Heart right ventricle (tissue), 16 donors: Measurements from ENCODE around the gene SIDT2. TPM values are rescaled to one million over a fixed set of nuclear protein-coding genes. Genes with fewer than 3 reads are reported as not detected.
A peak's percentile ranks its signal among the peaks of the same experiment; 100 is the strongest.

Source experiments
- ATAC-seq, 8 donors: fragments of 200-7000 bp; cut with Tn5 transposase; one replicate each; pipeline ENCODE4 v1.9.1; 2020; ENCODE audit warnings: mild to moderate bottlenecking in 8 of 8, moderate library complexity in 8 of 8, moderate number of reproducible peaks in 1 of 8
- DNase-seq, 2 donors: peaks; one replicate each; pipeline ENCODE4 v3.0.0-alpha.2; 2020
- H3K27ac ChIP-seq, 10 donors: fragments of 200-600 bp; sonication (generic) in 2 of 10; one replicate each; pipeline versions ENCODE4 v1.5.0 to v1.8.0; 2020 to 2022; ENCODE audit warnings: mild to moderate bottlenecking in 3 of 10
- H3K27me3 ChIP-seq, 7 donors: fragments of 200-600 bp; one replicate each; pipeline ENCODE4 v1.8.0; 2021 to 2022; ENCODE audit warnings: mild to moderate bottlenecking in 2 of 7
- H3K36me3 ChIP-seq, 9 donors: fragments of 200-600 bp; sonication (generic) in 1 of 9; one replicate each; pipeline versions ENCODE4 v1.5.0 to v1.8.0; 2020 to 2022; ENCODE audit warnings: mild to moderate bottlenecking in 2 of 9
- H3K4me1 ChIP-seq, 9 donors: fragments of 200-600 bp; sonication (generic) in 1 of 9; one replicate each; pipeline versions ENCODE4 v1.5.0 to v1.8.0; 2020 to 2022; ENCODE audit warnings: mild to moderate bottlenecking in 4 of 9
- H3K4me3 ChIP-seq, 10 donors: fragments of 200-600 bp; sonication (generic) in 2 of 10; one replicate each; pipeline versions ENCODE4 v1.5.0 to v1.8.0; 2020 to 2022; ENCODE audit warnings: mild to moderate bottlenecking in 7 of 10, moderate library complexity in 2 of 10
- H3K9me3 ChIP-seq, 11 donors: fragments of 200-600 bp in 10 of 11; sonication (generic) in 2 of 11; one replicate each; pipeline versions ENCODE4 v1.5.0 to v1.8.0; 2013 to 2022; ENCODE audit warnings: mild to moderate bottlenecking in 2 of 11, control low read depth in 1 of 11, moderate library complexity in 1 of 11
- WGBS, 2 donors: extraction: QIAGEN DNeasy Blood & Tissue Kit; methylation state at CpG; one replicate each; pipeline ENCODE4 v1.1.7; 2013; ENCODE audit warnings: inconsistent platforms in 1 of 2; 5-methylcytosine and 5-hydroxymethylcytosine counted together
- intact Hi-C, 10 donors: fragments of 100-400 bp; cut with DNase I; formaldehyde crosslinking; loops; one replicate each; pipeline versions ENCODE4 v1.11.1 to v1.14.2; 2022
- polyA plus RNA-seq, 2 donors: library from polyadenylated mRNA; stranded (reverse); fragments of 200-250 nt; gene quantifications; one replicate each; pipeline ENCODE4 v1.2.3, GENCODE V29; 2013
- total RNA-seq, 10 donors: library from RNA; stranded (reverse); fragmentation: NEBNext Ultra II Directional in 3 of 10; extraction: Animal tissue kit (Norgen Biotek cat#: 25700) in 3 of 10; gene quantifications; one replicate each; pipeline versions ENCODE4 v1.2.1 to v1.2.4, GENCODE V29; 2021 to 2023
- TF ChIP-seq, protein P1 (sequence below), 9 donors: fragments of 200-600 bp; sonication (generic) in 2 of 9; IDR thresholded peaks; one replicate each; pipeline versions ENCODE4 v1.5.0 to v1.8.0; 2021 to 2022; ENCODE audit warnings: antibody characterized with exemption in 9 of 9, mild to moderate bottlenecking in 5 of 9, moderate library complexity in 1 of 9
- donor health status: Arrhythmogenic right ventricular cardiomyopathy.
- donor health status: ischemic (EF 13 %, LVEDD 7.1; RV severe dilation, severe dysfunction).
- donor health status: healthy with polysubstance abuse.
- donor health status: DM: no; HTN: yes; CAD: no.
- donor health status: DM: no; HTN: no; CAD: no.
- donor health status: ischemic (EF 25% LVEDD 6.9; RV normal size, moderate dysfunction).
- donor health status: ischemic (EF 25% LVEDD 5.7; RV mildly dilated, moderate dysfunction).
- donor health status: healthy.
- donor health status: DM: yes; HTN: yes; CAD: no.
- donor health status: Ischemic cardiomyopathy.
- donor health status: ischemic (EF 35%, LVEDD 5.7; RV mildly dilated, moderate dysfunction).
- donor health status: nonischemic (EF 11% LVEDD 7.7; RV severe dilation, severe dysfunction).
- donor health status: DM: yes; HTN: yes; CAD: no.
- donor health status: PGD.
- donor health status: ischemic (EF 29% LVEDD 5.4; RV normal size, mild dysfunction).
- donor health status: nonischemic (EF 23%, LVEDD 6.1; RV moderate dilation, normal function).

SIDT2 gene
- total and polyA plus RNA-seq, 12 donors, result 13.0 to 33.6 (median 22.0) TPM

DNA sequence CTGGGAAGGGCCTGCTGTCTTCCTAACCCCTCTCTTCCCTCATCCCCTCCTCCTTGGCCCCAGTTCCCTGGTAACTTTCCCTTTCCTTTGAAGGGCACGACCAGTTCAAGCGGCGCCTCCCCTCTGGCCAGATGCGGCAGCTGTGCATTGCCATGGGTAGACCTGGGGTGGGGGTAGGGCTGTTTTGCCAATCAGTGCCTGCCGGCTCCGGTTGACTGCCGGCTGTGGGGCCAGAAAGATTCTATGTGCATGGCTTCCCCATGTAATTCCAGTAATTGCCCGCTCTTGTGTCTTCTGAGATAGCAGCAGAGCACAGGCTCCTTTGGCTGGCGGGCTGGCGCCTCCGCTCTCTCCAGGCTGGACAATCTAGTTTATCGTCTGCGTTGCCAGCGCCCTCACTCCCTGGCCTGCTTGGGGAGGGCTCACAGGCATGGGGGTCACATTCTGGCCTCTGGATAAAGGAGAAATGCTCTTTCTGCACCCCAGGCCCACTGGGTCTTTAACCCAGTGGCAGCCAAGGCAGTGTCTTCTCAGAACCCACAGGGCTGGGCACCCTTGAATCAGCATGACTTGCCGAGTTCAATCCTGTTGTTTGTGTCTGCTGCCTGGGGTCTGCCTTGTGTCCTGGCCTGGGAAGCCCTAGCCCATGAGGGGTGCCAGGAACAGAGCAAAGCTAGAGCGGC is 9.4 kb downstream of the SIDT2 start:
- peak overlapping the region in 1 of 10 donors; percentile 69 for H3K27ac ChIP-seq
- peaks cover 1 to 100% (median 61%) of the 10 kb centered on the region in 9 donors for H3K36me3 ChIP-seq
- no peaks in the 10 kb centered on the region for H3K27me3 ChIP-seq
- DNase-seq (no peak), ATAC-seq (no peak)
- intact Hi-C loops, result no loop called here
- peaks cover 0 to 25% (median 0%) of the 10 kb centered on the region in 9 donors for H3K4me1 ChIP-seq
- WGBS, 2 donors, result 91 to 94% methylated on average over 16 of the region's 16 CpGs
- no peaks in the 10 kb centered on the region for H3K9me3 ChIP-seq
- no peak overlapping the region for H3K4me3 ChIP-seq
- TF ChIP-seq, protein P1, sequence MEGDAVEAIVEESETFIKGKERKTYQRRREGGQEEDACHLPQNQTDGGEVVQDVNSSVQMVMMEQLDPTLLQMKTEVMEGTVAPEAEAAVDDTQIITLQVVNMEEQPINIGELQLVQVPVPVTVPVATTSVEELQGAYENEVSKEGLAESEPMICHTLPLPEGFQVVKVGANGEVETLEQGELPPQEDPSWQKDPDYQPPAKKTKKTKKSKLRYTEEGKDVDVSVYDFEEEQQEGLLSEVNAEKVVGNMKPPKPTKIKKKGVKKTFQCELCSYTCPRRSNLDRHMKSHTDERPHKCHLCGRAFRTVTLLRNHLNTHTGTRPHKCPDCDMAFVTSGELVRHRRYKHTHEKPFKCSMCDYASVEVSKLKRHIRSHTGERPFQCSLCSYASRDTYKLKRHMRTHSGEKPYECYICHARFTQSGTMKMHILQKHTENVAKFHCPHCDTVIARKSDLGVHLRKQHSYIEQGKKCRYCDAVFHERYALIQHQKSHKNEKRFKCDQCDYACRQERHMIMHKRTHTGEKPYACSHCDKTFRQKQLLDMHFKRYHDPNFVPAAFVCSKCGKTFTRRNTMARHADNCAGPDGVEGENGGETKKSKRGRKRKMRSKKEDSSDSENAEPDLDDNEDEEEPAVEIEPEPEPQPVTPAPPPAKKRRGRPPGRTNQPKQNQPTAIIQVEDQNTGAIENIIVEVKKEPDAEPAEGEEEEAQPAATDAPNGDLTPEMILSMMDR (IDR thresholded peaks at IDR 0.05), result no peak

DNA sequence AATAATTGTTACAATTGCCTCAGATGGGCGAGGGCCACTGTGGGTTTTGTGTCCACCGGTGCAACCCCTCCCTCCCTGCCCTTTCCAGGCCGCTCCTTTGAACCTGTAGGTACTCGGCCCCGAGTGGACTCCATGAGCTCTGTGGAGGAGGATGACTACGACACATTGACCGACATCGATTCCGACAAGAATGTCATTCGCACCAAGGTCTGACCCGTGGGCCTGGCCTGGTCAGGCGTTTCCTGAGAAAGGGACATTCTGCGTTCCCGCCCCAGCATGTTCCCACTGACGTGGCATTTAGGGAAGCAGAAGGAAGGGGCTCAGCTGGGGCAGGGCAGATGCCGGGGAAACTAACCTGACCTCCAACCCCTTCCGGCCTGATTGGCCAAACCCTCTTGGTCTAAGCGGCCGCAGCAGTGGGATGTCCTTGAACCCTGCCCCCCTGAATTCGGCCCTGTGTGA is 10.1 kb downstream of the SIDT2 start:
- no peaks in the 10 kb centered on the region for H3K27me3 ChIP-seq
- WGBS, 2 donors, result 86 to 90% methylated on average over 20 of the region's 20 CpGs
- intact Hi-C loops, result no loop called here
- H3K4me3 ChIP-seq, result no peak overlapping the region
- ATAC-seq (peak in 4 of 8 donors; percentile 5 to 53 (median 15)), DNase-seq (no peak)
- peaks cover 4 to 100% (median 60%) of the 10 kb centered on the region in 9 donors for H3K36me3 ChIP-seq
- TF ChIP-seq, protein P1 (IDR thresholded peaks at IDR 0.05), result no peak
- peak overlapping the region in 1 of 10 donors; percentile 69 for H3K27ac ChIP-seq
- no peaks in the 10 kb centered on the region for H3K9me3 ChIP-seq
- H3K4me1 ChIP-seq, result peaks cover 0 to 25% (median 0%) of the 10 kb centered on the region in 9 donors

DNA sequence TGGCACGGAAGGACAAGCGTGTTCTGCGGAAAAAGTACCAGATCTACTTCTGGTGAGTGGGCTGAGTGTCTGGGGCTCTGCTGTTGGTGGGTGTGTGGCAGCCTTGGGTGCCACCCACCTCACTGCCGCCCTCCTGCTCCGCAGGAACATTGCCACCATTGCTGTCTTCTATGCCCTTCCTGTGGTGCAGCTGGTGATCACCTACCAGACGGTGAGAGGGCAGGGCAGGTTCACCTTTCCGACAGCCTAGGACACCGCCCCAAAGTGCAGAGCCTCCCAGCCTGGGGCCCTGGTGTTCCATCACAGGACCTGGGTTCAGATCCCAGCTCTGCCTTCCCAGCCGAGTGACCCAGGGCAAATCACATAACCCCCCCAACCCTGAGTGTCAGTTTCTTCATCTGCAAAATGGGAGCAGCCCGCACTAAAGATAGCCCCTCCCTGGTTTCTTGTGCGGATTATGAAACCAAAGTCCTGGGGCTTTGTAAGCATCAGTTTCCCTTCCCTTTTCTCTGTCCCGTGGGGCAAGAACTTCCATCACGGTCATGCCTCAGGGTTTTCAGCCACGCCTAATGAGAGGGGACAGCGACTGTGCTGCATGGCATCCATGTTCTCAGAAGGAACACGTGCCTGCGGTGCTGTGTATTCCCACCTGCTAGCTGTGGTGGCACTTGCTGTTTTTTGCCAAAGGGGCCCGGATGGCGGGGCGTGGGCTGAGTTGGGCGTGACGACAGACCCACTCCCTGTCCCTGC is 10.8 kb downstream of the SIDT2 start:
- no peaks in the 10 kb centered on the region for H3K9me3 ChIP-seq
- peak in 3 of 8 donors; percentile 29 to 62 (median 34) for ATAC-seq
- WGBS, 2 donors, result 94 to 95% methylated on average over 22 of the region's 22 CpGs
- DNase-seq, result no peak
- no peaks in the 10 kb centered on the region for H3K27me3 ChIP-seq
- TF ChIP-seq, protein P1 (IDR thresholded peaks at IDR 0.05), result no peak
- peaks cover 4 to 100% (median 62%) of the 10 kb centered on the region in 9 donors for H3K36me3 ChIP-seq
- H3K4me3 ChIP-seq, result no peak overlapping the region
- H3K4me1 ChIP-seq, result peaks cover 0 to 25% (median 0%) of the 10 kb centered on the region in 9 donors
- intact Hi-C loops, result no loop called here
- H3K27ac ChIP-seq, result peak overlapping the region in 1 of 10 donors; percentile 69

DNA sequence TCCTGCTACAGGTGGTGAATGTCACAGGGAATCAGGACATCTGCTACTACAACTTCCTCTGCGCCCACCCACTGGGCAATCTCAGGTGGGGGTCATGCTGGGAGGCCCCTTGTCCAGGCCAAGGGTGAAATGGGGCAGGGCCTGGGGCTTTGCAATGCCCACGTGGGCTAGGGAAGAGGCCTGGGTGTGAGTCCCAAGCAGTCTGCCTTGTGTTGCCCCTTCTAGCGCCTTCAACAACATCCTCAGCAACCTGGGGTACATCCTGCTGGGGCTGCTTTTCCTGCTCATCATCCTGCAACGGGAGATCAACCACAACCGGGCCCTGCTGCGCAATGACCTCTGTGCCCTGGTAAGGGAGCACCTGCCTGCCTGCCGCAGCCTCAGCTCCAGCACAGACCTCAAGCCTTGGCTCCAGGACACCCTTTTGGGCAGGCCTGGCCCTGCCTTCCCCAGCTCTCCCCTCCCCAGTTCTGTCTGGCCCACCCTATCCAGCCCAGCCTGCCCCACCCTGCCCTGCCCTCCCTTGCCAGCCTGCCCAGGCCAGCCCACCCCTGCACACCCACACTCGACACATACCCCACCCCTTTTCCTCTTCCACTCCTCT is 11.5 kb downstream of the SIDT2 start:
- WGBS, 2 donors, result 87 to 90% methylated on average over 8 of the region's 8 CpGs
- ATAC-seq (no peak), DNase-seq (no peak)
- Histone ChIP-seq H3K27ac (peak overlapping the region in 1 of 10 donors; percentile 36), H3K36me3 (peaks cover 4 to 98% (median 63%) of the 10 kb centered on the region in 9 donors), H3K9me3 (no peaks in the 10 kb centered on the region), H3K4me1 (peaks cover 0 to 25% (median 0%) of the 10 kb centered on the region in 9 donors), H3K4me3 (no peak overlapping the region), H3K27me3 (no peaks in the 10 kb centered on the region)
- TF ChIP-seq, protein P1 (IDR thresholded peaks at IDR 0.05), result no peak
- intact Hi-C loops, result no loop called here
